GM19193 (cell line): ENCODE measurements around the gene ANKRD24.

ENCODE experiments used
- POLR2A ChIP-seq: IDR thresholded peaks from 4 replicates; pipeline ENCODE4 v1.6.1; 2011; ENCODE audit not compliant: insufficient read depth, insufficient read length; ENCODE audit errors: extremely low read depth

ANKRD24 gene

GRCh38 chr19:4272894-4273293, 90.4 kb downstream of the ANKRD24 start:
- TF ChIP-seq POLR2A: no peak
